ENCODE results near the gene CTSS.
"Not testable (repeated sequence)": the region's sequence is repeated elsewhere in the genome, so short reads cannot be mapped to it uniquely, and the experiment has no call there.

Gene CTSS

DNA sequence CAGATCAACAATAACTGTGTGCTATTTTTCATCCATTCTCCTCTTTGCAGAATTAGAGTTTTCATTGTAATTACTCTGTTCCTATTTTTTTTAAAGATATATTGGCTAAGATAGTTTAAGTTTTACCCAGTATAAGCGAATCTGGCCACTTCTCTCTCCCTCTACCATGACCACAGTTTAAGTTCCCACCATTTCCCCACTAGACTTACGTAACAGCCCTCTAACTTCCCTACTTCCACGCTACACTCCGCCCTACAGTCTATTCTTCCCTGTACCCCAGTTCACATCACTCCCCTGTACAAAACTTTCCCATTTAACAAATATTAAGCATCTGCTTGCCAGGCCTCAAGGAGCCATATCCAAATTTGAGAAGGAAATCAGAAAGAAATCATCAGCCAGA is 26.0 kb upstream of the CTSS start:
- no peaks in the 10 kb centered on the region for H3K9me3 ChIP-seq (ENCODE audit: control insufficient read depth, insufficient read depth, low read length)
- H3K9ac ChIP-seq (ENCODE audit: low read depth, low read length), result no peak overlapping the region
- no peaks in the 10 kb centered on the region for H3K4me1 ChIP-seq (ENCODE audit: insufficient read depth, low read length)
- no peaks in the 10 kb centered on the region for H3K36me3 ChIP-seq (ENCODE audit: insufficient read depth, low read length)

DNA sequence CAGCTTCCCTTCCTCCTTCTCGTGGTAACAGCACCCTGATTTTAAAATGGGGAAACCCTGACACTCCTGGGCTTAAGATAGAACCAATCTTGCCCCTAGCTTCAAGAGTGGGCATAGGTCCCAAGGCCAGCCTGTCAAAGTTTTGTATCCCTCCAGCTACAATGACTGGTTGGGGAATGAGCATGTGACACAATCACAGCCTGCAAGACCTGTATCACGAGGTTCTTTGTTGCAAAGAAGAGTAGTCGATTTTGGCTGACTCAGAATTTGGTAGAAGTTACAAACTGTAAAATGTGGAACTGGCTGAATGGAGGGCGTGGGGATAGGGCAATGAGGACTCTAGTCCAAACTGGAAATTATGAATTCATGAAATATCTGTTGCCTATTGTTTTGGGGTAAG is 23.8 kb upstream of the CTSS start:
- Histone ChIP-seq H3K36me3 (ENCODE audit: insufficient read depth, low read length) (no peaks in the 10 kb centered on the region), H3K9ac (ENCODE audit: low read depth, low read length) (no peak overlapping the region), H3K4me1 (ENCODE audit: insufficient read depth, low read length) (no peaks in the 10 kb centered on the region), H3K9me3 (ENCODE audit: control insufficient read depth, insufficient read depth, low read length) (no peaks in the 10 kb centered on the region)

GRCh38 chr1:150788946-150789345 is 23.4 kb upstream of the CTSS start:
- no peaks in the 10 kb centered on the region for H3K4me1 ChIP-seq (ENCODE audit: insufficient read depth, low read length)
- no peaks in the 10 kb centered on the region for H3K9me3 ChIP-seq (ENCODE audit: control insufficient read depth, insufficient read depth, low read length)

DNA sequence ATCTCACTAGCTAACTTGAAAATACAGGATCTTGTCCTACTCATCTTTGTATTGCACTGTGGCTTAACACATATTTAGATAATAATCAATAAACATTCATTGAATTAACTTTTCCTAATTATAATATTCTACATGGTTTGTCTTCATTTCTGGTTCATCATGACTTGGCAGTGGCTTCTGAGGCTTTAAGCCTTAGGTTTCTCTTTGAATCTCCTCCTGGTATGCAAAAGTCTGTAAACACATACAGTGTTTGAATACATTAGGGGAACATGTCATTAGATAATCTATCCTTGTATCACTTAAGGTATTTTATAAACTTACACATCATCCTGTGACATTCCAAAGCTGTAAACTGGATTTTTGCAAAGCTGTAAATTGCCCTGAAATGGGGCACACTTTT is 21.9 kb upstream of the CTSS start:
- Histone ChIP-seq H3K4me1 (ENCODE audit: insufficient read depth, low read length) (no peaks in the 10 kb centered on the region), H3K36me3 (ENCODE audit: insufficient read depth, low read length) (no peaks in the 10 kb centered on the region), H3K9me3 (ENCODE audit: control insufficient read depth, insufficient read depth, low read length) (no peaks in the 10 kb centered on the region), H3K9ac (ENCODE audit: low read depth, low read length) (no peak overlapping the region)

More at GRCh38 chr1:150788946-150789345, 23.4 kb upstream of the CTSS start:
- Histone ChIP-seq H3K36me3 (ENCODE audit: insufficient read depth, low read length) (no peaks in the 10 kb centered on the region), H3K9ac (ENCODE audit: low read depth, low read length) (no peak overlapping the region)

DNA sequence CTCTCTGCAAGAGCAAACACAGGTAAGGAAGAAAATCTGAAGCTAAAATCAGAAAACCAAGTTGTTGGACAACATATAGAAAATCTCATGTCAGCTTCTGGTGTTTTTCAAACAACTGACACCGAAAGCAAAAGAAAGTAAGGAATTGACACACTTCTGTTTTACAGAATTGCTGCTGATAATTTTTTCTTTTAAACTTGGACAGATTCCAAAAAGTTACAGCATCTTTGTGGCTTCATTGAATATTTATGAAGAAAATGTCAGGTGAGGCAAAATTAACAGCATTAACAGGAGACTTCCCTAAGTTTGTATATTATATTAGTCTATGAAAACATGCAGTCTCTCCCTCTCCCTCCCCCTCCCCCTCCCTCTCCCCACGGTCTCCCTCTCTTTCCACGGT is 14.9 kb upstream of the CTSS start:
- Histone ChIP-seq H3K9ac (ENCODE audit: low read depth, low read length) (no peak overlapping the region), H3K4me1 (ENCODE audit: insufficient read depth, low read length) (no peaks in the 10 kb centered on the region), H3K9me3 (ENCODE audit: control insufficient read depth, insufficient read depth, low read length) (peaks cover 3% of the 10 kb centered on the region; the same call in 1 of the 2 replicates), H3K36me3 (ENCODE audit: insufficient read depth, low read length) (no peaks in the 10 kb centered on the region)

DNA sequence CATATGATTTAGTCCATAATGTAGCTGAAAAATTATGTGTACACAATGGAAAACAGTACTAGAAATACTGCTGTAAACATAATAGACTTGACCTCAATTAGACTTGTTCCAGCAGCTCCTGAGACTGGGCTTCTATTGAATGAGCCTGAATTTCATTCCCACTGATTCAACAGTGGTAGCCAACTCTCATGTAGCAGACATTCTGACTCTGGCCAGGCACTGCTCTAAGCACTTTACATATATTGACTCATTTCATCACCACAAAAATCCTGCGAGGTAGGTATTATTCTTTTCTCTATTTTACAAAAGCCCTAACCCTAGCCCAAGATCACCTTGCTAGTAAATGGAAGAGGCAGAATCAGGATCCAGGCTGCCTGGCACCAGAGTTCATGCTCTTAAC is 12.8 kb upstream of the CTSS start:
- peaks cover 3% of the 10 kb centered on the region; the same call in 1 of the 2 replicates for H3K9me3 ChIP-seq (ENCODE audit: control insufficient read depth, insufficient read depth, low read length)
- H3K4me1 ChIP-seq (ENCODE audit: insufficient read depth, low read length), result no peaks in the 10 kb centered on the region
- H3K36me3 ChIP-seq (ENCODE audit: insufficient read depth, low read length), result no peaks in the 10 kb centered on the region
- no peak overlapping the region for H3K9ac ChIP-seq (ENCODE audit: low read depth, low read length)

GRCh38 chr1:150777544-150777943 is 12.0 kb upstream of the CTSS start:
- Histone ChIP-seq H3K9ac (ENCODE audit: low read depth, low read length) (no peak overlapping the region), H3K36me3 (ENCODE audit: insufficient read depth, low read length) (no peaks in the 10 kb centered on the region), H3K9me3 (ENCODE audit: control insufficient read depth, insufficient read depth, low read length) (peaks cover 3% of the 10 kb centered on the region; the same call in 1 of the 2 replicates), H3K4me1 (ENCODE audit: insufficient read depth, low read length) (no peaks in the 10 kb centered on the region)

DNA sequence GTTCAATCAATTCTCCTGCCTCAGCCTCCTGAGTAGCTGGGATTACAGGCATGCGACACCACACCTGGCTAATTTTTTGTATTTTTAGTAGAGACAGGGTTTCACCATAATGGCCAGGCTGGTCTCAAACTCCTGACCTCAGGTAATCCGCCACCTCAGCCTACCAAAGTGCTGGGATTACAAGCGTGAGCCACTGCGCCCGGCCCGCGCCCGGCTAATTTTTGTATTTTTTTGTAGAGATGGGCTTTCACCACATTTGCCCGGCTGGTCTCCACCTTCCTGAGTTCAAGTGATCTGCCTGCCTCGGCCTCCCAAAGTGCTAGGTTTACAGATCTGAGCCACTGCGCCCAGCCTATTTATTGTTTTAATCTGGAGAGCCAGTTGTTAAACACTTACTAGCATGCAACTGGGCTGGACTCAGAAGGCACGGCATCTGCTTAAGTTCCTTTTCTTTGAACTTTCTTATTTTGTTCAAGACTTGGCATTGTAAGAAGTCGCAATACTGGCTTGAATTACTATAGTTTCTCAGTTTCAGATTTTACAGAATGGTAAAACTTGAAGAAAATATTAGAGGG is 10.4 kb upstream of the CTSS start:
- H3K4me1 ChIP-seq (ENCODE audit: insufficient read depth, low read length); H3K9ac ChIP-seq (ENCODE audit: low read depth, low read length); H3K36me3 ChIP-seq (ENCODE audit: insufficient read depth, low read length); H3K9me3 ChIP-seq (ENCODE audit: control insufficient read depth, insufficient read depth, low read length): not testable (repeated sequence)

DNA sequence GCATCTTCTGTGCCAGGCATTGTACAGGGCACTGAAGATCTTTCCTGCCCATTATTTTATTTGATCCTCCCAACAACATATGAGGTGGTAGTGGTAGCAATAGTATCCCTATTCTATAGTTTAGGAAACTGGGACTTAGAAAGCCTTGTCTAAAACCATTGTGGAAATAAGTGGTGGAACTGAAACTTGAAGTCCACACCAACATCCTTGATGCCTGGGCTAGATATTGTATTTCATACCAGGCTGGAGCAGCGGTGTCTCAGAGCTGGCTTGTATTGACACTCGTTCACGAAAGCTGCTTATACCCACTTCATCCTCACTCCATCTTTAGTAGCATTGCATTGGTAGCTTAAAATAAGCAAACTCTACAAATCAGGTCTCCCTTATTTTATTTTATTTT is 9.7 kb upstream of the CTSS start:
- peaks cover 3% of the 10 kb centered on the region; the same call in 1 of the 2 replicates for H3K9me3 ChIP-seq (ENCODE audit: control insufficient read depth, insufficient read depth, low read length)
- no peaks in the 10 kb centered on the region for H3K36me3 ChIP-seq (ENCODE audit: insufficient read depth, low read length)
- H3K4me1 ChIP-seq (ENCODE audit: insufficient read depth, low read length), result no peaks in the 10 kb centered on the region
- H3K9ac ChIP-seq (ENCODE audit: low read depth, low read length), result no peak overlapping the region

- Histone ChIP-seq H3K9me3 (ENCODE audit: control insufficient read depth, insufficient read depth, low read length) (no peaks in the 10 kb centered on the region), H3K9ac (ENCODE audit: low read depth, low read length) (no peak overlapping the region), H3K4me1 (ENCODE audit: insufficient read depth, low read length) (no peaks in the 10 kb centered on the region), H3K36me3 (ENCODE audit: insufficient read depth, low read length) (no peaks in the 10 kb centered on the region)
Observed at GRCh38 chr1:150772326-150772725, 6.7 kb upstream of the CTSS start.

- not testable (repeated sequence) for H3K9ac ChIP-seq (ENCODE audit: low read depth, low read length); H3K4me1 ChIP-seq (ENCODE audit: insufficient read depth, low read length); H3K9me3 ChIP-seq (ENCODE audit: control insufficient read depth, insufficient read depth, low read length); H3K36me3 ChIP-seq (ENCODE audit: insufficient read depth, low read length)
Observed at GRCh38 chr1:150767704-150768103, 2.1 kb upstream of the CTSS start.

DNA sequence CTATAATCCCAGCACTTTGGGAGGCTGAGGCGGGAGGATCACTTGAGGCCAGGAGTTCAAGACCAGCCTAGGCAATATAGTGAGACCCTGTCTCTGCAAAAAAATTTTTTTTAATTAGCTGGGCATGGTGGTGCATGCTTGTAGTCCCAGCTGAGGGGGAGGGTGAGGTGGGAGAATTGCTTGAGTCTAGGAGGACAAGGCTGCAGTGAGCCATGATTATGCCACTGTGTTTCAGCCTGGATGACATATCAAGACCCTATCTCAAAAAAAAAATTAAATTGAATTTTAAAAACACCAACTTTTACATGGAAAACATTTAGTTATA is 361 bp upstream of the CTSS start:
- not testable (repeated sequence) for H3K9me3 ChIP-seq (ENCODE audit: control insufficient read depth, insufficient read depth, low read length); H3K36me3 ChIP-seq (ENCODE audit: insufficient read depth, low read length); H3K9ac ChIP-seq (ENCODE audit: low read depth, low read length); H3K4me1 ChIP-seq (ENCODE audit: insufficient read depth, low read length)

DNA sequence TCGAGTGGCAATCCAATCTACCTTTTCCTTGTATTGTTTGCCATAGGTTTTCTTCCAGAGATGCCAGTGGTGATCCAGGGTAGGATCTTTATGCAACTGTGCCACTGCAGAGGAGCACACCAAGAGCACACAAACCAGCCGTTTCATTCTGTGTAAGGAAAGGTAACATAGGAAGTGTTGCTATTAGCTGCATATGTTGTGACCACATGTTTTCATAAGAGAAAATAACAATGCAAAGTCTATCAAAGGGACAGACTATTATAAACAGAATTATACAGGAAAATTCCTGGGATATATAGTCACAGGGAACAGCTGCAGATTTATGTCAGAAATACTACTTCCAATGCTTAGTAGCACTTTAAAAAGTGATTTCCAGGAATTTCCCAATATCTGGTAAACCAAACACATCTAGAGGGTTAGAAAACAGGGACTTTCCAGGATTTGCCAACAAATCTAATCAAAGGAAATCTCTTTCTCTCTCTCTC is 919 bp downstream of the CTSS start:
- peaks cover 2% of the 10 kb centered on the region; the same call in 1 of the 2 replicates for H3K9me3 ChIP-seq (ENCODE audit: control insufficient read depth, insufficient read depth, low read length)
- H3K36me3 ChIP-seq (ENCODE audit: insufficient read depth, low read length), result no peaks in the 10 kb centered on the region
- no peaks in the 10 kb centered on the region for H3K4me1 ChIP-seq (ENCODE audit: insufficient read depth, low read length)
- H3K9ac ChIP-seq (ENCODE audit: low read depth, low read length), result no peak overlapping the region

DNA sequence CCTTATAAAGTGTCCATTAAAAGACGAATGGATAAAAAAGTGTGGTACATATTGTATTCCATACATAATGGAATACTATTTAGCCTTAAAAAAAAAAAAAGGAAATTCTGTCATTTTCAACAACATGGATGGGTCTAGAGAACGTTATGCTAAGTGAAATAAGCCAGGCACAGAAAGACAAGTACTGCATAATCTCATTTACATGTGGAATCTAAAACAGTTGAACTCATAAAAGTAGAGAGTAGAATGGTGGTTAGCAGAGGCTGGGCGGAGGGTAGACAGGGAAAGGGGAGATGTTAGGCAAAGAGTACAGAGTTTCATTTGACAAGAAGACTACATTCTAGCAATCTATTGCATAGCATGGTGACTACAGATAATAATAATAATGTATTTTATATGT is 2.6 kb downstream of the CTSS start:
- Histone ChIP-seq H3K9ac (ENCODE audit: low read depth, low read length) (no peak overlapping the region), H3K4me1 (ENCODE audit: insufficient read depth, low read length) (no peaks in the 10 kb centered on the region), H3K9me3 (ENCODE audit: control insufficient read depth, insufficient read depth, low read length) (peaks cover 2% of the 10 kb centered on the region; the same call in 1 of the 2 replicates), H3K36me3 (ENCODE audit: insufficient read depth, low read length) (no peaks in the 10 kb centered on the region)

DNA sequence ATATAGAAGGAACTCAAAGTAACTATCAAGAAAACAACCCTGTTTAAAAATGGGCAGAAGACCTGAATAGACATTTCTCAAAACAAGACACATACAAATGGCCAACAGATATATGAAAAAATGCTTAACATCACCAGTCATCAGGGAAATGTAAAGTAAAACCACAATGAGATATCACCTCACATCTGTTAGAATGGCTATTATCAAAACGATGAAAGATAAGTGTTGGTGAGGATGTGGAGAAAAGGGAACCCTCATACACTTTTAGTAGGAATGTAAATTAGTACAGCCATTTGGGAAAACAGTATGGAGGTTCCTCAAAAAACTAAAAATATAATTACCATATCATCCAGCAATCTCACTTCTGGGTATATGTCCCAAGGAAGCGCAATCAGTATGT is 3.0 kb downstream of the CTSS start:
- Histone ChIP-seq H3K9ac (ENCODE audit: low read depth, low read length) (no peak overlapping the region), H3K4me1 (ENCODE audit: insufficient read depth, low read length) (no peaks in the 10 kb centered on the region), H3K36me3 (ENCODE audit: insufficient read depth, low read length) (no peaks in the 10 kb centered on the region), H3K9me3 (ENCODE audit: control insufficient read depth, insufficient read depth, low read length) (peaks cover 2% of the 10 kb centered on the region; the same call in 1 of the 2 replicates)

DNA sequence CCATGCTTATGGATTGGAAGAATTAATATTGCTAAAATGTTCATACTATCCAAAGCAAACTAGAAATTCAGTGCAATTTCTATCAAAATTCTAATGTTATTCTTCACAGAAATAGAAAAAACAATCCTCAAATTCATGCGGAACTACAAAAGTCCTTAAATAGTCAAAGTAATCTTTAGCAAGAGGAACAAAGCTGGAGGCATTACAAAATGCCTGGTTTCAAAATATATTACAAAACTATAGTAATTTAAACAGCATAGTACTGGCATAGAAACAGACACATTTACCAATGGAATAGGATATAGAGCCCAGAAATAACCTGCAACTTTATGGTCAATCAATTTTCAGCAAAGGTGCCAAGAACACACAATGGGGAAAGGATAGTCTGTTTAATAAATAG is 3.8 kb downstream of the CTSS start:
- Histone ChIP-seq H3K9me3 (ENCODE audit: control insufficient read depth, insufficient read depth, low read length) (peaks cover 2% of the 10 kb centered on the region; the same call in 1 of the 2 replicates), H3K9ac (ENCODE audit: low read depth, low read length) (no peak overlapping the region), H3K36me3 (ENCODE audit: insufficient read depth, low read length) (no peaks in the 10 kb centered on the region), H3K4me1 (ENCODE audit: insufficient read depth, low read length) (no peaks in the 10 kb centered on the region)

All from ES-I3 (cell line).